ENCODE measurements around the gene POLR1B.
"Not testable (repeated sequence)": the region's sequence is repeated elsewhere in the genome, so short reads cannot be mapped to it uniquely, and the experiment has no call there.

The POLR1B gene

DNA sequence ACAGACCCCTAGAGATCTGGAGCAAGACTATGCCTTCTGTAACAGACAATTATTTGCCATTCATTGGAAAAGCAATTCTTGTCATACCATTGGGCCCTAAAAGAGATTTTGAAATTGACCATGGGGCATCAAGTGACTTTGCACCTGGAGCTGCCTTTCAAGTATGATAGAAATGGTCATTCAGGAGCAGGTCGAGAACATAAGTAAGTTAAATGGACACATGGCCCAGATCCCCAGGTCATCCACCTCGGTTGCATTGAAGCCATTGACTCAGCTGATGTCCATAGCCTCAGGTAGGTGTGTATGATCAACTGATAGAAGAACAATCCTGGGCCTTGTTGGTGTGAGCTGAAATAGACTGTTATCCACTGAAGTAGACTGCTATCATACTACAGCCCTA is 61.5 kb downstream of the POLR1B start:
- no peaks in the 10 kb centered on the region for H3K9me3 ChIP-seq (ENCODE audit: insufficient read depth, low read depth, low read length)
- no peaks in the 10 kb centered on the region for H3K4me1 ChIP-seq (ENCODE audit: insufficient read depth, low read length)
- WGBS, result 88% methylated on average over 2 of the region's 2 CpGs
- H3K27ac ChIP-seq (ENCODE audit: low read depth, low read length), result no peak overlapping the region
- no peaks in the 10 kb centered on the region for H3K27me3 ChIP-seq (ENCODE audit: insufficient read depth, low read length)
- no peaks in the 10 kb centered on the region for H3K36me3 ChIP-seq (ENCODE audit: insufficient read depth, low read length)
- H3K4me3 ChIP-seq (ENCODE audit: low read length), result no peak overlapping the region
- no peak overlapping the region for H3K9ac ChIP-seq (ENCODE audit: low read depth, low read length)

DNA sequence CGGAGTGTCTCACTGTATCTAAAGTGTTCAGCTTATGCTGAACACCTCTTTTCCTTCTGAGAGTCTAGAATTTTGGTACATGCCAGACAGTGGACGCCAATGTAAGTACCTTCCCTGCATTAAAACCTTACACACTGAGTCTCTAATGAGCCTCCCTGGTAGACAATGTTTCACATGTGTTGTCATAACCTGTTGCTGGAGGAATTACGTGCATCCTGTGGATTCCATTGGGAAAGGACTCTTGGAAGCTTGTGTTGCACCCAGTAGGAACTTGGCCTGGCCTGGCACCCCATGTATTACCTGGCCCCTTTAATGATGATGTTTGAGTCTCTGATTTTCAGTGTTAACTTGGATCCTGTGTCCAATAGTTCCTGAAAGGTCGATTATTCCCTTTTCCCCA is 62.7 kb downstream of the POLR1B start:
- no peaks in the 10 kb centered on the region for H3K4me1 ChIP-seq (ENCODE audit: insufficient read depth, low read length)
- H3K27ac ChIP-seq (ENCODE audit: low read depth, low read length), result no peak overlapping the region
- H3K27me3 ChIP-seq (ENCODE audit: insufficient read depth, low read length), result no peaks in the 10 kb centered on the region
- H3K36me3 ChIP-seq (ENCODE audit: insufficient read depth, low read length), result no peaks in the 10 kb centered on the region
- H3K9me3 ChIP-seq (ENCODE audit: insufficient read depth, low read depth, low read length), result no peaks in the 10 kb centered on the region
- 86% methylated on average over 4 of the region's 4 CpGs for WGBS
- H3K4me3 ChIP-seq (ENCODE audit: low read length), result no peak overlapping the region
- no peak overlapping the region for H3K9ac ChIP-seq (ENCODE audit: low read depth, low read length)

- H3K27me3 ChIP-seq (ENCODE audit: insufficient read depth, low read length), result no peaks in the 10 kb centered on the region
- H3K36me3 ChIP-seq (ENCODE audit: insufficient read depth, low read length), result no peaks in the 10 kb centered on the region
- no peak overlapping the region for H3K9ac ChIP-seq (ENCODE audit: low read depth, low read length)
- H3K4me3 ChIP-seq (ENCODE audit: low read length), result no peak overlapping the region
- H3K4me1 ChIP-seq (ENCODE audit: insufficient read depth, low read length), result no peaks in the 10 kb centered on the region
- no peak overlapping the region for H3K27ac ChIP-seq (ENCODE audit: low read depth, low read length)
- H3K9me3 ChIP-seq (ENCODE audit: insufficient read depth, low read depth, low read length), result no peaks in the 10 kb centered on the region
- WGBS, result 91% methylated on average over 5 of the region's 5 CpGs
Observed at GRCh38 chr2:112605926-112606325, 63.7 kb downstream of the POLR1B start.

- H3K4me3 ChIP-seq (ENCODE audit: low read length), result no peak overlapping the region
- H3K27me3 ChIP-seq (ENCODE audit: insufficient read depth, low read length), result no peaks in the 10 kb centered on the region
- no peak overlapping the region for H3K27ac ChIP-seq (ENCODE audit: low read depth, low read length)
- no peaks in the 10 kb centered on the region for H3K9me3 ChIP-seq (ENCODE audit: insufficient read depth, low read depth, low read length)
- H3K36me3 ChIP-seq (ENCODE audit: insufficient read depth, low read length), result no peaks in the 10 kb centered on the region
- WGBS, result 92% methylated on average over 4 of the region's 4 CpGs
- no peaks in the 10 kb centered on the region for H3K4me1 ChIP-seq (ENCODE audit: insufficient read depth, low read length)
- H3K9ac ChIP-seq (ENCODE audit: low read depth, low read length), result no peak overlapping the region
Observed at GRCh38 chr2:112606547-112606946, 64.3 kb downstream of the POLR1B start.

DNA sequence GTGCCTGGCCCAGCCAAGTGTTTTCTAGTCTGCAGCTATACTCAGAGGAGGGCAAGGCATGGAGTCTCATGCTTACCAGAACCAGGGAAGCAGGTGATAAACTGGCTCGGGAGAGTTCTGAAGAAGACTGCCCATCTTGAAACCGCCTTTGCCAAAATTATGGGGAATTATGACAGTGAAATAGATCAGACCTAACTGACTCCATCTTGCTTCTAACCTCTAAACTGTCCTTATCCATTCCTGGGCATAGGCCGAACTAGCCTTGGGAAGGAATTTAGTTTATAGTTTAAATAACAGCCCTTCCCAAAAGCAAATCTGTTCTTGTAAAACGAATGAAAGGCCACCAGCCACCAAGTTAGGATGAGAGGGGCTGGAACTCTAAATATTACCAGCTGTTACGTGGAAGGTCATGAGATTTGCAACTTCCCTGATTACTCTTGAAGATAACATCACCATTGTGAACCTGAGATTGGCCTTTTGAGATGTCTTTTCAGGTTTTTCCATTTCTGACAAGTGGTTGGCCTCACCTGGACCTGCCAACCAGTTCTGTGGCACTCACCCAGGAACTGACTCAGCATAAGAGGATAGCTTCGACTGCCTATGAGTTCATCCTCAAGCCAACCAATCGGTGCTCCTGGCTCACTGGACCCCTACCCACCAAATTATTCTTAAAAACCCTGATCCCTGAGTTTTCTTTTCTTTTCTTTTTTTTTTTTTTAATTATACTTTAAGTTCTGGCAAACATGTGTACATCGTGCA is 65.6 kb downstream of the POLR1B start:
- WGBS, result 86% methylated on average over 7 of the region's 8 CpGs
- H3K4me3 ChIP-seq (ENCODE audit: low read length), result no peak overlapping the region
- no peak overlapping the region for H3K9ac ChIP-seq (ENCODE audit: low read depth, low read length)
- H3K27ac ChIP-seq (ENCODE audit: low read depth, low read length), result no peak overlapping the region
- no peaks in the 10 kb centered on the region for H3K36me3 ChIP-seq (ENCODE audit: insufficient read depth, low read length)
- H3K27me3 ChIP-seq (ENCODE audit: insufficient read depth, low read length), result no peaks in the 10 kb centered on the region
- H3K9me3 ChIP-seq (ENCODE audit: insufficient read depth, low read depth, low read length), result no peaks in the 10 kb centered on the region
- no peaks in the 10 kb centered on the region for H3K4me1 ChIP-seq (ENCODE audit: insufficient read depth, low read length)

DNA sequence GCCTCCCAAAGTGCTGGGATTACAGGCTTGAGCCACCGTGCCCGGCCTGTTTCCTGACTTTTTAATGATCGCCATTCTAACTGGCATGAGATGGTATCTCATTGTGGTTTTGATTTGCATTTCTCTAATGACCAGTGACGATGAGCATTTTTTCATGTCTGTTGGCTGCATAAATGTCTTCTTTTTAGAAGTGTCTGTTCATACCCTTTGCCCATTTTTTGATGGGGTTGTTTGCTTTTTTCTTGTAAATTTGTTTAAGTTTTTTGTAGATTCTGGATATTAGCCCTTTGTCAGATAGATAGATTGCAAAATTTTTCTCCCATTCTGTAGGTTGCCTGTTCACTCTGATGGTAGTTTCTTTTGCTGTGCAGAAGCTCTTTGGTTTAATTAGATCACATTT is 67.1 kb downstream of the POLR1B start:
- WGBS, result 96% methylated on average over 4 of the region's 4 CpGs
- H3K9ac ChIP-seq (ENCODE audit: low read depth, low read length); H3K27ac ChIP-seq (ENCODE audit: low read depth, low read length); H3K9me3 ChIP-seq (ENCODE audit: insufficient read depth, low read depth, low read length); H3K4me1 ChIP-seq (ENCODE audit: insufficient read depth, low read length); H3K4me3 ChIP-seq (ENCODE audit: low read length); H3K36me3 ChIP-seq (ENCODE audit: insufficient read depth, low read length); H3K27me3 ChIP-seq (ENCODE audit: insufficient read depth, low read length): not testable (repeated sequence)

DNA sequence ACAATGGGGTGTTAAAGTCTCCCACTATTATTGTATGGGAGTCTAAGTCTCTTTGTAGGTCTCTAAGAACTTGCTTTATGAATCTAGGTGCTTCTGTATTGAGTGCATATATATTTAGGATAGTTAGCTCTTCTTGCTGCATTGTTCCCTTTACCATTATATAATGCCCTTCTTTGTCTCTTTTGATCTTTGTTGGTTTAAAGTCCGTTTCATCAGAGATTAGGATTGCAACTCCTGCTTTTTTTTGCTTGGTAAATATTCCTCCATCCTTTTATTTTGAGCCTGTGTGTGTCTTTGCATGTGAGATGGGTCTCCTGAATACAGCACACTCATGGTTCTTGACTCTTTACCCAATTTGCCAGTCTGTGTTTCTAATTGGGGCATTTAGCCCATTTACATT is 70.0 kb downstream of the POLR1B start:
- not testable (repeated sequence) for H3K4me3 ChIP-seq (ENCODE audit: low read length); H3K9ac ChIP-seq (ENCODE audit: low read depth, low read length); H3K36me3 ChIP-seq (ENCODE audit: insufficient read depth, low read length); H3K27me3 ChIP-seq (ENCODE audit: insufficient read depth, low read length); H3K9me3 ChIP-seq (ENCODE audit: insufficient read depth, low read depth, low read length); H3K27ac ChIP-seq (ENCODE audit: low read depth, low read length); H3K4me1 ChIP-seq (ENCODE audit: insufficient read depth, low read length)
- WGBS, result 100% methylated on average over 1 of the region's 1 CpG

DNA sequence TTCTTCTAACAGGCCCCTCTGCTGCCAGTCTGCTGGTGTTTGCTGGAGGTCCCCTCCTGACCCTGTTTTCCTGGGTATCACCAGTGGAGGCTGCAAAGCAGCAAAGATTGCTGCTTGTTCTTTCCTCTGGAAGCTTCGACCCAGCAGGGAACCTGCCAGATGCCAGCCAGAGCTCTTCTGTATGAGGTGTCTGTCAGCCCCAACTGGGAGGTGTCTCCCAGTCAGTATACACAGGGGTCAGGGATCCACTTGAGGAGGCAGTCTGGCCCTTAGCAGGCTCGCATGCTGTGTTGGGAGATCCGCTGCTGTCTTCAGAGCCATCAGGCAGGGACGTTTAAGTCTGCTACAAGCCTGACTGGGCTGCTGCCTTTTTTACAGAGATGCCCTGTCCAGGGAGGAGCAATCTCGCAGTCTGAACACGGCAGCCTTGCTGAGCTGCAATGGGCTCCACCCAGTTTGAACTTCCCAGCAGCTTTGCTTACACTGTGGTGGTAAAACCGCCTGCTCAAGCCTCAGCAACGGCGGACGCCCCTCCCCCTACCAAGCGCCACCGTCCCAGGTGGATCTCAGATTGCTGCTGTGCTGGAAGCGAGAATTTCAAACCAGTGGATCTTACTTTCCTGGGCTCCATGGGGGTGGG is 72.1 kb downstream of the POLR1B start:
- H3K4me1 ChIP-seq (ENCODE audit: insufficient read depth, low read length), result 0 out of 2 replicates have a peak, but pooled peaks cover 5% of the 10 kb centered on the region
- H3K36me3 ChIP-seq (ENCODE audit: insufficient read depth, low read length), result no peaks in the 10 kb centered on the region
- H3K4me3 ChIP-seq (ENCODE audit: low read length), result 0 out of 2 replicates have a peak overlapping the region, but pooled peaks have one; percentile 13
- H3K9me3 ChIP-seq (ENCODE audit: insufficient read depth, low read depth, low read length), result no peaks in the 10 kb centered on the region
- no peaks in the 10 kb centered on the region for H3K27me3 ChIP-seq (ENCODE audit: insufficient read depth, low read length)
- no peak overlapping the region for H3K27ac ChIP-seq (ENCODE audit: low read depth, low read length)
- H3K9ac ChIP-seq (ENCODE audit: low read depth, low read length), result no peak overlapping the region
- WGBS, result 31% methylated on average over 13 of the region's 13 CpGs

DNA sequence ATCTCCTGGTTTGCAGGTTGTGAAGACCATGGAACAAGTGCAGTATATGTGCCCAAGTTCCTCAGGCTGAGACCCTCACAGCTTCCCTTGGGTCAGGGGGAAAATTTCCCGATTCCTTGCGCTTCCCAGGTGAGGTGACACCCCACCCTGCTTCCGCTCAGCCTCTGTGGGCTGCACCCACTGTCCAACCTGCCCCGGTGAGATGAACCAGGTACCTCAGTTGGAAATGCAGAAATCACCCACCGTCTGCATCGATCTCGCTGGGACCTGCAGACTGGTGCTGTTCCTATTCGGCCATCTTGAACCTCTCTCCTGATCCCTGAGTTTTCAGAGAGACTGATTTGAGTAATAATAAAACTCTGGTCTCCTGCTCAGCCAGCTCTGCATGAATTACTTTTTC is 72.8 kb downstream of the POLR1B start:
- no peak overlapping the region for H3K9ac ChIP-seq (ENCODE audit: low read depth, low read length)

GRCh38 chr2:112615798-112616197 is 73.5 kb downstream of the POLR1B start:
- not testable (repeated sequence) for H3K9ac ChIP-seq (ENCODE audit: low read depth, low read length); H3K27me3 ChIP-seq (ENCODE audit: insufficient read depth, low read length); H3K4me1 ChIP-seq (ENCODE audit: insufficient read depth, low read length); H3K27ac ChIP-seq (ENCODE audit: low read depth, low read length); H3K36me3 ChIP-seq (ENCODE audit: insufficient read depth, low read length); H3K4me3 ChIP-seq (ENCODE audit: low read length); H3K9me3 ChIP-seq (ENCODE audit: insufficient read depth, low read depth, low read length)
- 93% methylated on average over 2 of the region's 2 CpGs for WGBS

More for the DNA sequence above, 72.8 kb downstream of the POLR1B start:
- no peaks in the 10 kb centered on the region for H3K9me3 ChIP-seq (ENCODE audit: insufficient read depth, low read depth, low read length)
- H3K4me1 ChIP-seq (ENCODE audit: insufficient read depth, low read length), result 0 out of 2 replicates have a peak, but pooled peaks cover 5% of the 10 kb centered on the region
- H3K27me3 ChIP-seq (ENCODE audit: insufficient read depth, low read length), result no peaks in the 10 kb centered on the region
- no peak overlapping the region for H3K27ac ChIP-seq (ENCODE audit: low read depth, low read length)
- H3K36me3 ChIP-seq (ENCODE audit: insufficient read depth, low read length), result no peaks in the 10 kb centered on the region
- WGBS, result 95% methylated on average over 8 of the region's 8 CpGs
- no peak overlapping the region for H3K4me3 ChIP-seq (ENCODE audit: low read length)

GRCh38 chr2:112618383-112618782 is 76.1 kb downstream of the POLR1B start:
- H3K27me3 ChIP-seq (ENCODE audit: insufficient read depth, low read length), result no peaks in the 10 kb centered on the region
- H3K27ac ChIP-seq (ENCODE audit: low read depth, low read length), result no peak overlapping the region
- no peaks in the 10 kb centered on the region for H3K9me3 ChIP-seq (ENCODE audit: insufficient read depth, low read depth, low read length)
- no peaks in the 10 kb centered on the region for H3K36me3 ChIP-seq (ENCODE audit: insufficient read depth, low read length)
- WGBS, result 95% methylated on average over 5 of the region's 6 CpGs
- no peak overlapping the region for H3K9ac ChIP-seq (ENCODE audit: low read depth, low read length)
- H3K4me1 ChIP-seq (ENCODE audit: insufficient read depth, low read length), result 0 out of 2 replicates have a peak, but pooled peaks cover 10% of the 10 kb centered on the region
- H3K4me3 ChIP-seq (ENCODE audit: low read length), result no peak overlapping the region

Measured in HUES64 (cell line).